NCI-H1930 (cell line): ENCODE measurements around the gene HDAC4.
"Not testable (repeated sequence)": the region's sequence is repeated elsewhere in the genome, so short reads cannot be mapped to it uniquely, and the experiment has no call there.

Experiments
- DNase-seq, 2 experiments: peaks; one replicate each; lab custom pipeline; 2025; lab: John Stamatoyannopoulos, UW

HDAC4 gene

DNA sequence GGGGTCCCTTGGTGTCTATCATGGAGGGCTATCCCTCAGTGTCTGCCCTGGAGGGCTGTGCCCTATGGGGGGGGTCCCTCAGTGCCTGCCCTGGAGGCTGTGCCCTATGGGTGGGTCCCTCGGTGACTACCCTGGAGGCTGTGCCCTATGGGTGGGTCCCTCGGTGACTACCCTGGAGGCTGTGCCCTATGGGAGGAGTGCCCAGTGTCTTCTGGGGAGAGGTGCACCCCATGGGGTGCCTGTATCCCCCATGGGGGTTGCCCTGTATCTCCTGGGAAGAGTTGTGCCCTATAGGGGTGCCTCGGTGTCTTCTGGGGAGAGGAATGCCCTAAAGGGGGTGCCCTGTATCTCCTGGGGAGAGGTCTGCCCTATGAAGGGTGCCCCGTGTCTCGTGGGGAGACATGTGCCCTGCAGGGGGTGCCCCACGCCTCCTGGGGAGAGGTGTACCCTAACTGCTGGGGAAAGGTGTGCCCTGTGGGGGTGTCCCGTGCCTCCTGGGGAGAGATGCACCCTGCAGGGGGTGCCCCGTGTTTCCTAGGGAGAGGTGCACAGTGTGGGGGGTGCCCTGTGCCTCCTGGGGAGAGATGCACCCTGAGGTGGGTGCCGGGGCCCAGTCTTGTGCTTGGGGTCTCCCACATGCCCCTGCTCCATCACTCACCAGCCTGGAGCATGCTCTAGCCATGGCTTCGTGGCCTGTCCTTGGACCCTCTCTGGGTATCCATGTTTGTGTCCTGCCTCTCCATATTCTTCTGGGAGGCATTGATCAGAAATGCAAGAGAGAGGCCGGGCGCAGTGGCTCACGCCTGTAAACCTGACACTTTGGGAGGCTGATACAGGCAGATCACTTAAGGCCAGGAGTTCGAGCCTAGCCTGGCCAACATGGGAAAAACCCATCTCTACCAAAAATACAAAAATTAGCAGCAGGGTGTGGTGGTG, 215.6 kb downstream of the HDAC4 start:
- DNase-seq, result no peak

DNA sequence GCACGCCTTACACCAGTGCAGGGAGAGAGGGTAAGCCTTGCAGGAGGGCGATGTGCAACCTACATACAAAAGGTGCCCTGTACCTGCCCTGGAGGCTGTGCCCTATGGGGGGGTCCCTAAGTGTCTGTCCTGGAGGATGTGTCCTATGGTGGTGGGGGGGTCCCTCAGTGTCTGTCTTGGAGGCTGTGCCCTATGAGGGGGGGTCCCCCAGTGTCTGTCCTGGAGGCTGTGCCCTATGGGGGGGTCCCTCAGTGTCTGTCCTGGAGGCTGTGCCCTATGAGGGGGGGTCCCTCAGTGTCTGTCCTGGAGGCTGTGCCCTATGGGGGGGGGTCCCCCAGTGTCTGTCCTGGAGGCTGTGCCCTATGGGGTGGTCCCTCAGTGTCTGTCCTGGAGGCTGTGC, 216.6 kb downstream of the HDAC4 start:
- DNase-seq, result no peak

DNA sequence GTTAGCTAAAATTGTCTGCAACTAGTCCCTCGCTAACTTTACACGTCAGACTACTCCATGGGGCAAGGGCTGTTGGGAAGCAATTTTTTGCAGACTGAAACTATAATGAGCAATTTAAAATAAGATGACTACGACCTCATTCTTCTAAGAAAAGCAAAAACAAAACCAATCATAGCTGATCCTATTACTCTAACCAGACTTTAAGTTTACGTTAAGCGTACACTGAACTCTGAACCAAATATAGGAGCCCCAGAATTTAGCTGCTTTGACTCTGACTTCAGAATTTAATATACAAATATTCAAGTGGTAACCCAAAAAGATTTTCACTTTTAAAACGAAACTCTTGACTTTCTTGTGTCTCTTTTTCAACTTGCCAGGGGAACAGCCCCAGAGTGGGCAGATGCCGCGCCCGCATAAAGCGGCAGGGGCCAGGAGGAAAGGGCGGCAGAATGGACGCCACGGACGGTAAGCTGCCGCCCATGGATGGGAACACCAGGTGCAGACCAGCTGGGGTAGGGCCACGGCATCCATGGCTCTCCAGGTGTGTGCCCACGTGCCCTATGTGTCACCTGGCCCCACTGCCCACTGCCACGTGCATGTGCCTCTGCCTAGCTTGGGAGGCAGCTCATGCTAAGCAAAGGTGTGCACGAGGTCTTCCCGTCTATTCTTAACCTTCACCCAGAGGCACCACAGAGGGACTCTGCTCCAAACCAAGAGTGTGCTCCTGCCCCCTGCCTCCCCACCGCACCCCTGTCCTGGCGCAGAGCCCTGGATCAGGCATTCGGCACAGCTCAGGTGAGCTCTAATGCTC, 217.6 kb downstream of the HDAC4 start:
- DNase-seq, result no peak

DNA sequence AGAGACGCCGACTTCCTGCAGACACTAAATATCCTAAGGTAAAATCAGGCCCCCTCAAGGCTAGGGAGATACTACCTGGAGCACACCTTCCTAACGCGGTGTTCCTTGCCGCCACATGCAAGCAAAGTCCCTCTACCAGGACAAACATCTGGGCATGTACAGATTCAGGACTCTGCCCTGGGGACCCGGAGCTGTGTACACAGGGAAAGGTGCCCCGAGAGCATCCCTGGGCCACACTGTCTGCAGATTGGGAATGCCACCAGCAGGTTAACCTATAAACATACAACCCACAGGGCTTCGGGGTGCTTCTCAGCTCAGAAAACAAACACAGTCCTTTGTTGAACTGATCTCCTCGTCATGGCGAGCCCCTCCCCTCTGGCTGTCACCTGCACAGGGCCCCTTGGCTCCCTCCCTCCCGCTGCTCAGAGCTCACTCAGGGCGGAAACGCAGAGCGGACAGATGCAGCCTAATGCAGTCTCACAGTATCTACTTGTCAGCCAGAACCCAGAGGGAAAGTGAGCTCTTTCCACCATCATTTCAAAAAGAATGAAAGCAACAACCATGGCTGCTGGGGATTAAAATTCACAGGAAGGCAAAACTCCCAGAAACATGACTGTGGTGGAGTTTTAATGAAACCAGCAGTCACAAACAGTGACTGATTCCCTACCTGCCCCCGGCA, 218.8 kb downstream of the HDAC4 start:
- DNase-seq, result no peak

DNA sequence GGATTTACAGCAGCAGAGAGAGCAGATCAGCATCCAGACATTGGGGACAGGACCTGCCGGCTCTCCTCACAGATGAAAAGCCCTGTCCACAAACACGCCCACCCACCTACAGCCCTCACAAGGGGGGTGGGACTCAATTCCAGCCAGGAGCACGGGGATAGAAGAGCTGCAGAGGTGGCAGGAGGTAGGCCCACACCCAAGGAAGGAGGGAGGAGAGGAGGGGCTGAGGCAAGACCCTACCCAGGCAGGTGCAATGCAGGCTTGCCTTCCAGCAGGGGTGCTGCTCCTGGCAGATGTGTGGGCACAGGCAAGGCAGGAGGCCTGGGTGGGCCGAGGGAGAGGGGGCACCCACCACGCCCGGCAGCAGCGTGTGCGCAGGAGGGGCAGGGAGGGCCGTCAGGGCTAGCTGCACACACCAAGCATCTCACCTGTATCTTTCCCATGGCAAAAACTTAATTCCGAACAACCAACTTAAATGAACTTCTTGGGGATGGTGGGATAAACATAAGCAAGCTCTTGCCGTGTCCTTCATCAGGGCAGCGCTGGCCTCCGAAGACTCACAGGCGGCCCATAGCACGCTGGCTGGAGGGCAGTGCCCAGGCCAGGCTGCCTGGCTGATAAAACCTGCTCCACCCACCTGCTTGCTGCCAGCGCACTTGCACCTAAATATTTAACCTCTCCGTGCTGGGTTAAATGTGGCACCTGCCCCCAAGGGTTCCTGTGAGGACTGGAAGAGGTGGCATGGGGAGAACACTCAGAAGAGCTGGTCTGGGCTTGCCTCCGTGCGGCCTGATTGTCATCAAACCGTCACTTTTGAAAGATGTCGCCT, 219.5 kb downstream of the HDAC4 start:
- DNase-seq, result no peak

DNA sequence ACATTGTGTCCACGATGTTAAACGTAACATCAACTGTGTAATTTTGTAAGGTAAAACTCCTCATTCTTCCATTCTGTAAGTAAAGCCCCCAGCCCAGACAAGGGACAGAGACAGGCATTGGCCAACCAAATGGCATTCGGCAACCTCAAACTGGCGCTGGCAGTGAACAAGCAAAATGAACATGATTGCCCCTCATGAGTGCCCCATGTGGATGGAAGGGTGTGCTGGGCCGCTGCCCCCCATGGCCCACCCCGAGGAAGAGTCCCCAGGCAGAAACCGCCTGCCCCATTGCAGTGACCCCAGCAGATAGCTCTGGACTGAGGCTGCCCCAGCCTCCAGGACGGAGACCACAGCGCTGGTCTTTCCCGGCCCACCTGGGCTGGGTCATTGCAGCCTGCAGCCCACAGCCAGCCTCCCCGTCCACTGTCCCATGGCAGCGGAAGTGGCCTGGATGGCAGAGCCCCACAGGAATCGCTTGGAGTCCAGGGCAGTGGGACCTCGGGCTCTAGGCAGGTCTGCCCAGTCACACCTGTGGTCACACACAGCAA, 220.2 kb downstream of the HDAC4 start:
- no peak for DNase-seq

DNA sequence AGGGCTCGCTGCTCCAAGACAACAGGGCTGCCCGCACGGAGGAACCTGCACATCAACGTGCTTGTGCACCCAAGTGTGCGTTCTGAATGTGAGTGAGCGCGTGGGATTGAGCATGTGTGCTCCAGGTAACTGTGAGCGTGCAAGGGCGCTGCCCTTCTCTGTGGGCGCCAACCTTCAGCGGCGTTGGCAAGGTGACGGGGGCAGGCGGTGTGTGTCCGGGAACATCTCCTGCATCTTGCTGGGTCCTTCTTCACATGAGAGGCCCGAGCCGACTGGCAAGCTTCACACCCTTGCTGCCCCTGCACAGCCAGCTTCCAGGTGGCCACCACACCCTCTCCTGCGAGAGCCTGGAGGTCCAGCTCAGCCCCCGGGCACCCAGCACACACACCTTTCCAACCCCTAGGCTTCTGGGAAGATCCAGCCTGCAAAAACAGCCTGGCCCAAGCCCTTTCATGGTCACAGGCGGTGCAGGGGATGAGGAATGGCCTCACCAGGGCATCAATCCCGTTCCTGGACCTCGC, 220.9 kb downstream of the HDAC4 start:
- DNase-seq, result no peak

DNA sequence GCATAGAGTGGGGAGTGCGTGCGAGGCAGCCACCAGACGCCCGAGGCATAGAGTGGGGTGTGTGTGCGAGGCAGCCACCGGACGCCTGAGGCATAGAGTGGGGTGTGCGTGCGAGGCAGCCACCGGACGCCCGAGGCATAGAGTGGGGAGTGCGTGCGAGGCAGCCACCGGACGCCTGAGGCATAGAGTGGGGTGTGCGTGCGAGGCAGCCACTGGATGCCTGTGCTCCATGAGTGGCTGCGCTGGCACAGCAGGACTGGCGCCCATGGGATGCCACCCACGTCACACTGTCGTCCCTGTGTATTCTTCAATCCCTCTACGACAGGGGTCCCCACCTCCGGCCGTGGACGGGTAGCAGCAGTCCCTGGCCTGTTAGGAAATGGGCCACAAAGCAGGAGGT, 221.9 kb downstream of the HDAC4 start:
- DNase-seq, result no peak

DNA sequence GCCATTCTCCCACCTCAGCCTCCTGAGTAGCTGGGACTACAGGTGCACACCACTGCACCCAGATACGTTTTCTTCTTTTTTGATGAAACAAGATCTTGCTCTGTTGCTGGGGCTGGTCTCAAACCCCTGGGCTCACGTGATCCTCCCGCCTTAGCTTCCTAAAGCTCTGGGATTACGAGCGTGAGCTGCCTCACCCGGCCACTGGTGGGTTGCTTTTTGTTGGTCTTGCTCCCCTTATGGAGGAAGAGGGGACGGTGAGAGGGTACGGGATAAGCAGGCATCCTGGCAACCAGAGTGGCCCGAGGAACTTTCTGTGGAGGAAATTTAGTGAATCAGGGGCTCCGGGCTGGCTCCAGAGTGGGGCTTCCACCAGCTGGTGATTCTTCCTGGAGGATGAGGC, 222.3 kb downstream of the HDAC4 start:
- no peak for DNase-seq

DNA sequence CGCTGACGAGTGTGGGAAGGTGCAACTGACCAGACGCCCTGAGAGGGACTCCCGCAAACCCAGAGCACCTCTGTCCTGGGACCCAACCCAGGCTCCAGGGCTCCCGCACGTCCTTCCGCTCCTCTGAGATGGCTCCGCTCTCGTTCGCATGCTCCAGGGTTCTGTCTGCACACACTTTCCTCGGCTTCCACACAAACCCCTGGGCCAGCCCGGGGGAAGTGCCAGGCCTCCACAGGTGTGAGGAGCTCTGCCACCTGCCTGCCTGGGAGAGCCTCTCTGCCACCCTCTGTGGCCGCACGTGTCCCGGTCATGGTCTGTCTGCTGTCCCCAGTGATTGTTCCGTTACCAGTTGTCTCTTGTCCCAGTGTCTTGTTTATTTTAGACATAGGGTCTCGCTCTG, 222.9 kb downstream of the HDAC4 start:
- no peak for DNase-seq

DNA sequence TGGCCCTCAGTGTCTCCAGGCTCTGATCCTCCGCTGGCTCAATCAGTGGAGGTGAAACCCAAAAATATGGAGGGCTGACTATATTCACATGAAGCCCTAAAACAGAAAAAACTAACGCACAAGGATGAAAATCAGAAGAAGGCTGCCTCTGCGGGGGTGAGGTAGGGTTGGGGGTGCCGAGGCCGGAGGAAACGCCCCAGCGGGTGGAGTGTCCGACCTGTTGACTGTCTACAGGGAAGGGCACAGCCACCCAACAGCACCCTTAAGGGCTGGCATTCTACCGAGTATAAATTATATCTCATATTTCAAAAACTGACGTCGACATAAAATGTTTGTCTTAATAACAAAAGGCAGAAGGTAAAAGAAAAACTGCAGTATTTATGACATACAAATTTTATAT, 223.5 kb downstream of the HDAC4 start:
- DNase-seq, result no peak

DNA sequence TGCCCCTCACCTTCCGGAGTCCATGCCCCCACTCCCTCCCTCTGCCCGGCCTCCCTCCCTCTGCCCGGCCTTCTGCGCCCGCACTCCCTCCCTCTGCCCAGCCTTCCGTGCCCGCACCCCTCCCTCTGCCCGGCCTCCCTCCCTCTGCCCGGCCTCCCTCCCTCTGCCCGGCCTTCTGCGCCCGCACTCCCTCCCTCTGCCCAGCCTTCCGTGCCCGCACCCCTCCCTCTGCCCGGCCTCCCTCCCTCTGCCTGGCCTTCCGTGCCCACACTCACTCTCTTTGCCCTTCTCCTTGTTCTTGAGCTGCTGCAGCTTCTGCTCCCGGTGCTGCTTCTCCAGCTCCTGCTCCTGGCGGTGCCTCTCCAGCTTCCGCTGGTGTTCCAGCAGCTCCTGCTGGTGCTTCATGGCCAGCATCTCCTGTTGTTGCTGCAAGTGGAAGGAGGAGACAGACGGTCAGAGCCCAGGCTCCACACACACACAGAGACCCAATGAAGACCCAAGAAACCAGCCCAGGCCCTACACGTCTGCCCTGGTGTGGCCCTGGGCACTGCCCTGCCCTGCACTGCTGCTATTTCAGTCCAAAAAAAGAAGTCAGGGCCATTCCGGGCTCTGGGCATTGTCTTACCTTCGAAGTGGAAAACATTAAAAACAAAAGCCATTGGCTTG, 224.5 kb downstream of the HDAC4 start:
- DNase-seq, result not testable (repeated sequence)

DNA sequence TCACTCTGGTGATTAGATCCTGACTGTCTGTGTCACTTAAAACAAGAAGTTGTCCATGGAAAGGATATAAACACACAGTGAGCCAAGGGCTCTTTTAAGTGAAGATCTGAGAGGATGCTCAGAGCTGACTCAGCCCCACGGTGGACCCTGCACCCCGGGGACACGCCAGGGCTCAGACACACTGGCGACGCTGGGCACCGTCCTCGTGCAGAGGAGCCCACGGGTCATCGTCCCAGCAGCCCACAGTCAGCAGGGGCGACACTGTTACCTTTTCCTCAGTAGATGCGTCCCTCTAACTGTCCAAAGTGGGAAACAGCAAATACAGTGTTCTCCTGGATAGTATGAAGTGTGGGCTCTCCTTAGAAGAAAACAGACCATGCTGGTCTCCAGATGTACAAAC, 225.6 kb downstream of the HDAC4 start:
- DNase-seq, result no peak

DNA sequence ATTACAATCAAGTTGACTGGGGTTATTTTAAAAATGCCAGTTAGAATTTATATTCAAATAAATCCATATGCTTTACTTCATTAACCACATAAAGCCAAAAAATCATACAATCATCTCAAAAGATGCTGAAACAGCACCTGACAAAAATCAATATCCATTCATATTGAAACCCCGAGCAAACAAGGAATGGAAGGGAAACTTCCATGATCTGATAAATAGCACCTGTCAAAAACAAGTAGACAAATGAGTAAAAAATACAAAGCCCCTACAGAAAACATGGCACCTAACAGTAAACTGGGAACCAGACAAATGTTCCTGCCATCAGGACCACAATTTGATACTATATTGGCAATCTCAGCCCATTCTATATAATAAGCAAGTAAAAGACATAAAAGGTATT, 227.5 kb downstream of the HDAC4 start:
- DNase-seq, result no peak

DNA sequence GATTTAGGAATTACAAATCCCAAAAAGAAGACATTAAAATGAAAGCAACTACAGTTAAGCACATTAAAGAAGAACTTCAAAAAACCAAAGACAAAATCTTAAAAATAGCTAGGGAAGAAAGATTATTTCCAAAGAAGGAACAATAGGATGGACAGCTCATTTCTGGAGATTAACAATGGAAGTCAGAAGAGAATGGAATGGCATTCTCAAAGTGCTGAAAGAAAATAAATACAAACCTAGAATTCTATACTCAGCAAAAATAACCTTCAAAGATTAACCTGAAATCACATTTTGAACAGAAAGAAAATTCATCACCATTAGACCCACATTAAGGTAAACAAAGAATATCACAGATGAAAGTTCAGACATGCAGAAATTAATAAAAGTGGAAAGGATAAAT, 229.2 kb downstream of the HDAC4 start:
- DNase-seq, result no peak

DNA sequence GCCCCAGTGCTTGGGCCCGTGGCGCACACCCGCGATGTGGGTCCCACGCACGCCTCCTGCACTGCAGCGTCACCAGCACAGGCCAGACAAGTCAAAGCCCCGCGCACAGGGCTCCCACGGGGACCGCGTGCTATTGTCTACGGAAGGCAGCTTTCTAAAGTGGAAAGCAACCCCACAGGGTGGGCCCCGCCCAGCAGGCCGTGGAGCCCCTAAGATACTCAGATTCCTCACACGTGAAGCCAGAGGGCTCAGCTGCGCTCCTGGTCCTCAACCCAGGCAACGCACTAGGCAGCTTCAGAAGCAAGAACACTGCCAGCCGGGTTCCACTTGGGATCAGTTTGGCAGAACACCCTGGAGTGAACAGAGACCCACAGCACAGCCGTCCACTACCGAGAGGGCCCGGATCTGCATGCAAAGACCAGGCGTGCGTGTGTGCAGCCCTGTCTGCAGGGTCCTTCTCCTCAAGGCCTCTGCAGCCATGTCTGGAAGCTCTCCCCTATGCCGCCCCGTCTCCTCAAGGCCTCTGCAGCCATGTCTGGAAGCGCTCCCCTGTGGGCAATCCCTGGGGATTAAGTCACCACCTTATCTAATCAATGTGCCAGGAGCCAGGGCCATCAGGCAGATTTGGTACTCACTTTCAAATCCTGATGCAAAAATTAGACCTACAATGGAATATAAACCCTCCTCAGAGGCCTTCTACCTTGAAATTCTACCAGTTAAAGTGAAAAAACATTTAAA, 231.3 kb downstream of the HDAC4 start:
- DNase-seq, result no peak

DNA sequence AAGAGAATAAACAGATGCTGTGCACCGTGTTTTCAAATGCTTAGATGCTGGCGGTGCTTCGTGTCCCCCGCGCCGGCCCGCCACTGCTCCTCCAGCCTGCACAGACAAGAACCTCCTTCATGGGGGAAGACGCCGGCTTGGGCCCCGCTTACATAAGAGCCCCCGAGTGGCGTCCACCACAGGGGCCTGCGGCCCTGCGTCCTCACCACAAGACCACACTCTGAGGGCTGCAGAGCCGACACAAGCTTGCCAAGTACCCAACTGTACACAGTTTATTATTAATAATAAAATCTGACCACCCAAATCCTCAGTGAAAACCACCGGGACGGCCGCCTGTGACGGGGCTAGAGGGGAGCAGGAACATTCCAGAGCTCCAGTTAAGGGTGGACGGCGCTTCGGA, 232.2 kb downstream of the HDAC4 start:
- DNase-seq, result no peak

DNA sequence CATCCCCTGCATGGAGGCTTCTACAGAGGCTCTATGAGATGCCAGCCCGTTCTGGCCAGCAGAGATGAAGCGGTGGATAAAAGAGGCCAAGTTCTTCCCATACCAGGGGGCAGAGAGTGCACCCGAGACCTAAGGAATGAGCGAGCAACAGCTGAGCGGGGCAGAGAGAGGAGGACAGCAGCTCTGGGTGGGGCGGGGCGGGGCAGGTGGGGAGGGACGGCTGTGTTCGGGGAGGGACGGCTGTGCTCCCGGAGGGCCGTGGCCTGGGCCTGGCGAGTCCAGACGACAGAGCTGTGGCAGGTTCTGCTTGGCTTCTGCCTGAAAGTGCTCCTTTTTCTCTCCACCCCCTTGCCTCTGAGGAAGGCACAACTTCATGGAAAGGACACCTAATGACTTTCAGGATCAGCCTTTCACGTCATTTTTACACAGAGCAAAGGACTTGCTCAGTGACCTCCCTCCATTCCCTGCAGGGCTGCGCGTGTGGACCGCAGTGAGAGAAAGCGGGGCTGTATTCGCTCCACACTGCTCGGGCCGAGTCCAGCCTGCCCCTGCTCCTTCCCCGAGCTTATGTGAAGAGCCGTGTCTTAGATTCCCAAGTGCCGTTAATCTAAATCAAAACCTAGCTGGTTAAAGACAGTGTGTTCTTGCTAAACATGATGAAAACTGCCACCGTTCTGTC, 232.9 kb downstream of the HDAC4 start:
- DNase-seq, result no peak

DNA sequence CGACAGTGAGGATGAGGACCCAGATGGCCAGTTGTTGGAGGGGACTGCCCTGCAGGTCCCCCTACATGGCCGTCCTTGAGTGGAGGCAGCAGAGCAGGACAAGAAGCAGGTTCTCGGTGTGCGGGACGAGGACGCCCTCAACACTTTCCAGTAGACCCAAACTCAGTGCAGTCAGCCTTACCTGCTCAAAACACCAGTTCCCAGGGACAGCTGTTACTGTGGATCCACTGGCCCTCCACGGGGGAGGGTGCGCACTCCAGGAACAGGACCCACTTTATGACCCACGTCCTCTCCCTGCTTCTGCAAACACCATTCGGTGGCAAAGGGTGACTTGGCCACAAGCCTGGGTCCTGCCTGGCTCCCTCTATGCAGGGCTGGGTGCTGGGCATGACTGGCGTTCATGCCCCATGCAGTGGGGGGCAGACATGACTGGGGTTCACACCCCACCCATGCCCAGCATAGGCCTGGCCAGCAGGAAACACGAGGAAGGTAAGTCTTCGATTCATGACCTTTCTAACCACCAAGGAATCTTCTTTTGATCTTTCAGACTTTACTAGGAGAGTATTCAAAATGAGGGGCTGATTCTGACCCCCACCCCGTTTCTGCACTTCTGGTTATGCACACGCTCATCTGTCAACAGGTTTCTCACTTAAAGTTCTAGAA, 233.7 kb downstream of the HDAC4 start:
- no peak for DNase-seq
